ENCODE results near the gene SULT1E1.

- no peak for TF ChIP-seq GATA3 (IDR thresholded peaks at IDR 0.05; ENCODE audit: low read depth, low read length)
- no peak for TF ChIP-seq GATA2 (IDR thresholded peaks at IDR 0.05; ENCODE audit: low read depth, low read length)
These were observed 732 bp downstream of the SULT1E1 start for GRCh38 chr4:69859140-69859685.

Measured in SH-SY5Y (cell line).